Fibroblast of the aortic adventitia (primary cell): Measurements from ENCODE around the gene KCNQ5. TPM values are rescaled to one million over a fixed set of nuclear protein-coding genes. Genes with fewer than 3 reads are reported as not detected.

Source experiments
- DNase-seq: peaks from one replicate; pipeline ENCODE4 v3.0.0-alpha.2; 2010; ENCODE audit warnings: low read depth
- H3K4me3 ChIP-seq: 2 replicates; pipeline ENCODE4 v1.5.1; 2011; ENCODE audit warnings: low read depth, mild to moderate bottlenecking, control low read depth, low read length, moderate library complexity
- CTCF ChIP-seq: IDR thresholded peaks from 2 replicates; pipeline ENCODE4 v1.5.1; 2011; ENCODE audit warnings: mild to moderate bottlenecking, low read length, control low read depth, inconsistent platforms; ENCODE audit not compliant: insufficient read depth
- total RNA-seq: library from RNA; depleted of rRNA; stranded (reverse); fragments of >200 nt; gene quantifications from 2 replicates; pipeline ENCODE4 v1.2.3, GENCODE V29; 2012; ENCODE audit warnings: low replicate concordance

Gene KCNQ5
- total RNA-seq, 1 donor = 9.4 TPM

GRCh38 chr6:73050706-73051105 lies 428.8 kb downstream of the KCNQ5 start:
- peak; percentile 24 for DNase-seq

GRCh38 chr6:73051147-73051546 lies 429.3 kb downstream of the KCNQ5 start:
- H3K4me3 ChIP-seq = no peak overlapping the region
- TF ChIP-seq CTCF = no peak
- no peak for DNase-seq

More at GRCh38 chr6:73050706-73051105, 428.8 kb downstream of the KCNQ5 start:
- H3K4me3 ChIP-seq = no peak overlapping the region
- TF ChIP-seq CTCF = no peak

- H3K4me3 ChIP-seq = no peak overlapping the region
- TF ChIP-seq CTCF = no peak
- DNase-seq = no peak
Measured at GRCh38 chr6:73054958-73055357, 433.1 kb downstream of the KCNQ5 start.

- no peak overlapping the region for H3K4me3 ChIP-seq
- no peak for TF ChIP-seq CTCF
- peak; percentile 38 for DNase-seq
Measured at GRCh38 chr6:73058736-73059135, 436.9 kb downstream of the KCNQ5 start.

GRCh38 chr6:73062130-73062529 lies 440.3 kb downstream of the KCNQ5 start:
- H3K4me3 ChIP-seq = no peak overlapping the region
- TF ChIP-seq CTCF = no peak
- DNase-seq = no peak

GRCh38 chr6:73062837-73063236 lies 441.0 kb downstream of the KCNQ5 start:
- H3K4me3 ChIP-seq = no peak overlapping the region
- no peak for TF ChIP-seq CTCF
- peak; percentile 84 for DNase-seq

- TF ChIP-seq CTCF = no peak
- no peak overlapping the region for H3K4me3 ChIP-seq
- DNase-seq = peak; percentile 48
Measured at GRCh38 chr6:73064266-73064665, 442.4 kb downstream of the KCNQ5 start.
